ENCODE results near the gene BMF.

The BMF gene

GRCh38 chr15:40065166-40065565, 43.5 kb downstream of the BMF start:
- DNase-seq: no peak

- DNase-seq: no peak
Observed at GRCh38 chr15:40064231-40064894, 44.3 kb downstream of the BMF start.

- no peak for DNase-seq
Observed at GRCh38 chr15:40063563-40064011, 45.1 kb downstream of the BMF start.

- no peak for DNase-seq
Observed at GRCh38 chr15:40062816-40063562, 45.7 kb downstream of the BMF start.

GRCh38 chr15:40061212-40061901, 47.3 kb downstream of the BMF start:
- no peak for DNase-seq

GRCh38 chr15:40060236-40060961, 48.3 kb downstream of the BMF start:
- no peak for DNase-seq

- DNase-seq: no peak
Observed at GRCh38 chr15:40059821-40060220, 48.9 kb downstream of the BMF start.

GRCh38 chr15:40058476-40059140, 50.1 kb downstream of the BMF start:
- no peak for DNase-seq

- no peak for DNase-seq
Observed at GRCh38 chr15:40055576-40056293, 52.9 kb downstream of the BMF start.

GRCh38 chr15:40054855-40055575, 53.7 kb downstream of the BMF start:
- DNase-seq: no peak

- DNase-seq: no peak
Observed at GRCh38 chr15:40054605-40054854, 54.1 kb downstream of the BMF start.

- DNase-seq: no peak
Observed at GRCh38 chr15:40053831-40054604, 54.7 kb downstream of the BMF start.

- no peak for DNase-seq
Observed at GRCh38 chr15:40053079-40053830, 55.4 kb downstream of the BMF start.

- DNase-seq: no peak
Observed at GRCh38 chr15:40052604-40053003, 56.1 kb downstream of the BMF start.

GRCh38 chr15:40051616-40052415, 56.9 kb downstream of the BMF start:
- no peak for DNase-seq

- no peak for DNase-seq
Observed at GRCh38 chr15:40050788-40051470, 57.8 kb downstream of the BMF start.

- no peak for DNase-seq
Observed at GRCh38 chr15:40048926-40049475, 59.7 kb downstream of the BMF start.

GRCh38 chr15:40048211-40048792, 60.4 kb downstream of the BMF start:
- DNase-seq: no peak

Measured in activated gamma-delta T cell (primary cell).